Ishikawa (cell line): ENCODE results near the gene ZNF789.

Experiments used
- CEBPB ChIP-seq: IDR thresholded peaks from 2 replicates; pipeline ENCODE4 v1.6.1; 2012
- CREB1 ChIP-seq: IDR thresholded peaks from 2 replicates; pipeline ENCODE4 v1.6.1; 2012; ENCODE audit warnings: low read depth
- EGR1 ChIP-seq: IDR thresholded peaks from 2 replicates; pipeline ENCODE4 v1.6.1; 2012
- EP300 ChIP-seq: IDR thresholded peaks from 2 replicates; pipeline ENCODE4 v1.6.1; 2012; ENCODE audit warnings: borderline replicate concordance
- FOXM1 ChIP-seq: IDR thresholded peaks from 2 replicates; pipeline ENCODE4 v1.6.1; 2012; ENCODE audit warnings: low read depth, borderline replicate concordance
- NFIC ChIP-seq: IDR thresholded peaks from 2 replicates; pipeline ENCODE4 v1.6.1; 2012
- RAD21 ChIP-seq: IDR thresholded peaks from 2 replicates; pipeline ENCODE4 v1.6.1; 2012; ENCODE audit warnings: low read depth
- TAF1 ChIP-seq: IDR thresholded peaks from 2 replicates; pipeline ENCODE4 v1.6.1; 2012; ENCODE audit warnings: low read depth, mild to moderate bottlenecking
- TCF12 ChIP-seq: IDR thresholded peaks from 2 replicates; pipeline ENCODE4 v1.6.1; 2012; ENCODE audit warnings: low read depth
- TEAD4 ChIP-seq: IDR thresholded peaks from 2 replicates; pipeline ENCODE4 v1.6.1; 2012
- USF1 ChIP-seq: IDR thresholded peaks from 2 replicates; pipeline ENCODE4 v1.6.1; 2012
- YY1 ChIP-seq: IDR thresholded peaks from 2 replicates; pipeline ENCODE4 v1.6.1; 2012; ENCODE audit warnings: low read depth
- ZBTB7A ChIP-seq: IDR thresholded peaks from 2 replicates; pipeline ENCODE4 v1.6.1; 2012; ENCODE audit warnings: low read depth
- TF ChIP-seq, protein P1 (sequence below): IDR thresholded peaks from 2 replicates; pipeline ENCODE4 v1.6.1; 2012
- TF ChIP-seq, protein P2 (sequence below): IDR thresholded peaks from 2 replicates; pipeline ENCODE4 v1.6.1; 2012; ENCODE audit warnings: low read depth, mild to moderate bottlenecking

The ZNF789 gene

GRCh38 chr7:99433158-99433557, 39.5 kb upstream of the ZNF789 start:
- TF ChIP-seq FOXM1 (no peak), NFIC (no peak), EP300 (no peak), ZBTB7A (no peak), TCF12 (no peak), YY1 (no peak), RAD21 (no peak), EGR1 (no peak), TAF1 (no peak), USF1 (no peak), CEBPB (no peak), TEAD4 (no peak), CREB1 (no peak)
- TF ChIP-seq, protein P1, sequence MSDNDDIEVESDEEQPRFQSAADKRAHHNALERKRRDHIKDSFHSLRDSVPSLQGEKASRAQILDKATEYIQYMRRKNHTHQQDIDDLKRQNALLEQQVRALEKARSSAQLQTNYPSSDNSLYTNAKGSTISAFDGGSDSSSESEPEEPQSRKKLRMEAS: no peak
- TF ChIP-seq, protein P2, sequence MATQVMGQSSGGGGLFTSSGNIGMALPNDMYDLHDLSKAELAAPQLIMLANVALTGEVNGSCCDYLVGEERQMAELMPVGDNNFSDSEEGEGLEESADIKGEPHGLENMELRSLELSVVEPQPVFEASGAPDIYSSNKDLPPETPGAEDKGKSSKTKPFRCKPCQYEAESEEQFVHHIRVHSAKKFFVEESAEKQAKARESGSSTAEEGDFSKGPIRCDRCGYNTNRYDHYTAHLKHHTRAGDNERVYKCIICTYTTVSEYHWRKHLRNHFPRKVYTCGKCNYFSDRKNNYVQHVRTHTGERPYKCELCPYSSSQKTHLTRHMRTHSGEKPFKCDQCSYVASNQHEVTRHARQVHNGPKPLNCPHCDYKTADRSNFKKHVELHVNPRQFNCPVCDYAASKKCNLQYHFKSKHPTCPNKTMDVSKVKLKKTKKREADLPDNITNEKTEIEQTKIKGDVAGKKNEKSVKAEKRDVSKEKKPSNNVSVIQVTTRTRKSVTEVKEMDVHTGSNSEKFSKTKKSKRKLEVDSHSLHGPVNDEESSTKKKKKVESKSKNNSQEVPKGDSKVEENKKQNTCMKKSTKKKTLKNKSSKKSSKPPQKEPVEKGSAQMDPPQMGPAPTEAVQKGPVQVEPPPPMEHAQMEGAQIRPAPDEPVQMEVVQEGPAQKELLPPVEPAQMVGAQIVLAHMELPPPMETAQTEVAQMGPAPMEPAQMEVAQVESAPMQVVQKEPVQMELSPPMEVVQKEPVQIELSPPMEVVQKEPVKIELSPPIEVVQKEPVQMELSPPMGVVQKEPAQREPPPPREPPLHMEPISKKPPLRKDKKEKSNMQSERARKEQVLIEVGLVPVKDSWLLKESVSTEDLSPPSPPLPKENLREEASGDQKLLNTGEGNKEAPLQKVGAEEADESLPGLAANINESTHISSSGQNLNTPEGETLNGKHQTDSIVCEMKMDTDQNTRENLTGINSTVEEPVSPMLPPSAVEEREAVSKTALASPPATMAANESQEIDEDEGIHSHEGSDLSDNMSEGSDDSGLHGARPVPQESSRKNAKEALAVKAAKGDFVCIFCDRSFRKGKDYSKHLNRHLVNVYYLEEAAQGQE: no peak

DNA sequence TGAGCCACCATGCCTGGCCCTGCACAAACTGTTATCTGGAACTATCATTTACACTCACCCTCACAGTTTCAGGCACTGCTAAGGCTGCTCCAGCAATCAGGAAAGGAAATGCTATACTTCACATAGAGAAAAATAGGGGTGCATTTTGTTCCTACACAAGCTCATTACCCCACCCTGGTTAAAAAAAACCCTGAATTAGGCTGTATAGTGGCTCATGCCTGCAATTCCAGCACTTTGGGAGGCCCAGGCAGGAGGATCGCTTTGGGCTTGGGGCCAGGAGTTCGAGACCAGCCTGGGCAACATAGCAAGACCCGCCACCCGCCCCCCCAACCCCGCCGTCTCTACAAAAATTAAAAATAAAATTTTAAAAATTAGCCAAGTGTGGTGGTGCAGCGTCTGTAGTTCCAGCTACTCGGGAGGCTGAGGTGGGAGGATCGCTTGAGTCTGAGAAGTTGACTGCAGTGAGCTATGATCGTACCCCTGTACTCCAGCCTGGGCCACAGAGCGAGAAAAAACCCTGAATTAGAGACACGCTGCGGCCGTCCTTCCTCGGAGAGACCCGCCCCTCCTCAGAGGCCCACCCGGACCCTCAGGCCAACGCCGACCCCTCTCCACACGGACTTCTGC, 34.6 kb upstream of the ZNF789 start:
- TF ChIP-seq ZBTB7A (peak; percentile 80; the same call in 1 of the 2 replicates), TAF1 (no peak), TCF12 (no peak)

DNA sequence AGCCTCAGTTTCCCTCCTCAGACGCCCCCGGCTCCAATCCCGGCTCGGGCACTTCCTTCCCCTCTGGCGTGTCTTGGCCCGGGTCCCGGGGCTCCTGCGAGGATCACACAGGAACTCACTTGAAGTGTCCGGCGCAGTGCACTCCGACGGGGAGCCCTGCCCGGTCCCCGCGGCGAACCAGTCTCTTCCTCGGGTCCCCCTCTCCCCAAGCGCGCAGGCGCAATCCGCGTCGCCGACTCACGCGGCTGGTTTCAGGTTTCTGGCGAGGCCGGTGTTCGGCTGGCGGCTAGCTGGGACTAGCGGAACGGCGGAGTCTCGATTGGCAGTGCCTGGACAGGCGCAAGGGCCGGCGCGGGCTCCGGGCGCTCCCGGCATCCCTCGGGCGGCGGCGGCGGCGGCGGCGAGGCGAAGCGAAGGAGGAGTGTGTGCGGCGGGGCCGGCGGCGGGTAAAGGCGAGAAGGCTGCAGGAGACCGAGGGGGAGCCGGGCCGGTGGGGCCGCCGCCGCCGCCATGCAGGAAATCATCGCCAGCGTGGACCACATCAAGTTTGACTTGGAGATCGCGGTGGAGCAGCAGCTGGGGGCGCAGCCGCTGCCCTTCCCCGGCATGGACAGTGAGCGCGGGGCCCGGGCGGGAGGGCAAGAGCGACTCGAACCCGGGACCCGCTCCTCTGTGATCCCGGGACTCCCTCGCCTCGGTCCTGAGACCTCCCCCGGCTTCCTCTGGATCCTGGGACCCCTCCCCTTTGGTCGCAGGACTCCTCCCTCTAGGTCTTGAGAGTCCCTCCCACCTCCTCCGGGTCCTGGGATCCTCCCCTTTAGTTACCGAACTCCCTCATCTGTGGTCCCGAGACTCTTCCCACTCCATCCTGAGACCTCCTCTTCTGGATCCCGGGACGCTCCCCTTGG, 33.9 kb upstream of the ZNF789 start, which contains the start of the genes CPSF4 and PTCD1:
TSS of gene CPSF4 (plus strand) at position 371 of the 908 bp plus-strand sequence. CDS start at position 511, 140 bp downstream.
TSS of gene PTCD1 (minus strand) at position 226 of the 908 bp plus-strand sequence. CDS start 3,556 bp downstream, outside the sequence.
- TF ChIP-seq TEAD4: peak; percentile 7; the same call in 1 of the 2 replicates
- TF ChIP-seq CEBPB: no peak
- peak; percentile 86 for TF ChIP-seq YY1
- no peak for TF ChIP-seq RAD21
- TF ChIP-seq TCF12: peak; percentile 60; the same call in 1 of the 2 replicates
- 0 out of 2 replicates have a peak, but pooled peaks have one; percentile 9 for TF ChIP-seq ZBTB7A
- no peak for TF ChIP-seq FOXM1
- TF ChIP-seq EP300: peak; percentile 57; the same call in 1 of the 2 replicates
- TF ChIP-seq, protein P2: no peak; the same call in 1 of the 2 replicates
- TF ChIP-seq TAF1: peak; percentile 75
- TF ChIP-seq NFIC: peak; percentile 23; the same call in 1 of the 2 replicates
- peak; percentile 12; the same call in 1 of the 2 replicates for TF ChIP-seq USF1
- TF ChIP-seq, protein P1: peak; percentile 90
- no peak; the same call in 1 of the 2 replicates for TF ChIP-seq EGR1
- no peak for TF ChIP-seq CREB1

DNA sequence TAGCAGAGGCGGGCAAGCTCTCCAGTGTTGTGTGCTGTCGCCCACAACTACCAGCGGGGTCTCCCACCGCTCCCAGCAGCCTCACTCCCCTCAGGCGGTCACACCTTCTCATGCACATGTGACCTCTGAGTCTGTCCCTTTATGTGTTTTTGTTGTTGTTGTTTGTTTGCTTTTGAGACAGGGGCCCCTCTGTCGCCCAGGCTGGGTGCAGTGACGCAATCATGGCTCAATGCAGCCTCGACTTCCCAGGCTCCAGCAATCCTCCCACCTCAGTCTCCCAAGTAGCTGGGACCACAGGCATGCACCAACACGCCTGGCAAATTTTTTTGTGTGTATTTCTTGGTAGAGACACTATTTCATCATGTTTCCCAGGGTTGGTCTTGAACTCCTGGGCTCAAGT, 32.5 kb upstream of the ZNF789 start:
- no peak for TF ChIP-seq FOXM1
- no peak for TF ChIP-seq EGR1
- peak; percentile 28; the same call in 1 of the 2 replicates for TF ChIP-seq CEBPB
- no peak for TF ChIP-seq TAF1

- no peak for TF ChIP-seq TCF12
- TF ChIP-seq NFIC: no peak
- TF ChIP-seq YY1: no peak
- no peak for TF ChIP-seq USF1
- no peak for TF ChIP-seq TAF1
- TF ChIP-seq, protein P1: no peak
- TF ChIP-seq EGR1: no peak
- no peak for TF ChIP-seq EP300
- TF ChIP-seq TEAD4: no peak
- TF ChIP-seq, protein P2: no peak
- no peak for TF ChIP-seq ZBTB7A
- TF ChIP-seq RAD21: no peak
- no peak for TF ChIP-seq CEBPB
- no peak for TF ChIP-seq FOXM1
- TF ChIP-seq CREB1: no peak
Measured at GRCh38 chr7:99446096-99446495, 26.6 kb upstream of the ZNF789 start.
